Omental fat pad (tissue), 4 donors: ENCODE data around the gene ZNF367. TPM values are rescaled to one million over a fixed set of nuclear protein-coding genes. Genes with fewer than 3 reads are reported as not detected.

ENCODE experiments used
- ATAC-seq: fragments of 150-250 bp; one replicate; pipeline ENCODE4 v1.9.1; 2016; ENCODE audit warnings: mild to moderate bottlenecking, moderate library complexity; ENCODE audit not compliant: low FRiP score
- DNase-seq: peaks from one replicate; pipeline ENCODE4 v3.0.0-alpha.2; 2019; ENCODE audit warnings: low spot score
- total RNA-seq, 4 donors: library from RNA; depleted of rRNA; stranded (reverse); fragments of >200 nt; gene quantifications; one replicate each; pipeline ENCODE4 v1.1.0, GENCODE V29; 2016
- TF ChIP-seq, protein P1 (sequence below), 3 donors: fragments of 450-650 bp; IDR thresholded peaks; one replicate each; pipeline ENCODE4 v1.5.1; 2016 to 2017; ENCODE audit warnings: antibody characterized with exemption in 3 of 3, mild to moderate bottlenecking in 3 of 3, moderate library complexity in 2 of 3

Gene ZNF367
- total RNA-seq, 4 donors from 2014 or later, result 0.50 to 2.7 (median 1.9) TPM

DNA sequence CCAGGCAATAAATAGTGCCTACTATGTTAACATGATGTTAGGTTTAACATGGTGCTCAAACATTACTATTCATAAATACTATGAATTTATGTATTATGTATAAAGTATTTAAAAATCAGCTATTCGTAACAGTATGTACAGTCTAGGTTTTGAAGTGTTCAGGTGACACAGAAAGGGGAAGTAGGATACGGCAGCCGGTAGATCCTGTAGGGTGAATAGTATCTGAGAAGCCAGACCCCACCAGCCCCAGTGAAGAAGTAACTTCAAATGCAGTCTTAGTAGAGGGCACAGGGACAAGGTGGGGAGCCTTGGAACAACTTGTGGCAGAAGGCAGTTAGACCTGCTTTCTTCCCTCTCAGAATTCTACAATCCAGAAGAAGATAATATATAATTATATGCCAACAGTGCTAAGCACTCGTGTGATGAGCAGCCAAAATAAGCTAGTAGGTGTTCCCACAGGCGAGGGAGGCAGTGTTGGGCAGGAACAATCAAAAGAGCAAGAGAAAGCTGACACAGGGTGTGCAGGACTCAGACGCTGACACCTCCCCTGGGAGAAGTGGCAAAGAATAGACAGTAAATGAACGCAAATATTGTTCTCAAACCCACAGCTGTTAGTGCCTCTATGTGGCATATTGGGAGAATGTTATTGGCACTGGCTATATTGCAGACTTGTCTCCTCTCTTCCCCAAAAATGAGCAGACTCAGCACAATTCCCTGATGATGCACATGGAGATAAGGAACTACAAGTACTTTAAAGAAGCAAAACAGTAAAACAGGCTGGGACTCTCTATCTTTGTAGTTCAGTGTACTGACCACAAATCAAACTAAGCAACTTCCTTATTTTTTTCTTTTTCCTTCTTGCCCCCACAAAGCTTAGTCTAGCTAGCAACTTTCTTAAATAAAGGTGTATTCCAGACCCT, 4.6 kb downstream of the ZNF367 start:
- no peak for DNase-seq
- TF ChIP-seq, protein P1, sequence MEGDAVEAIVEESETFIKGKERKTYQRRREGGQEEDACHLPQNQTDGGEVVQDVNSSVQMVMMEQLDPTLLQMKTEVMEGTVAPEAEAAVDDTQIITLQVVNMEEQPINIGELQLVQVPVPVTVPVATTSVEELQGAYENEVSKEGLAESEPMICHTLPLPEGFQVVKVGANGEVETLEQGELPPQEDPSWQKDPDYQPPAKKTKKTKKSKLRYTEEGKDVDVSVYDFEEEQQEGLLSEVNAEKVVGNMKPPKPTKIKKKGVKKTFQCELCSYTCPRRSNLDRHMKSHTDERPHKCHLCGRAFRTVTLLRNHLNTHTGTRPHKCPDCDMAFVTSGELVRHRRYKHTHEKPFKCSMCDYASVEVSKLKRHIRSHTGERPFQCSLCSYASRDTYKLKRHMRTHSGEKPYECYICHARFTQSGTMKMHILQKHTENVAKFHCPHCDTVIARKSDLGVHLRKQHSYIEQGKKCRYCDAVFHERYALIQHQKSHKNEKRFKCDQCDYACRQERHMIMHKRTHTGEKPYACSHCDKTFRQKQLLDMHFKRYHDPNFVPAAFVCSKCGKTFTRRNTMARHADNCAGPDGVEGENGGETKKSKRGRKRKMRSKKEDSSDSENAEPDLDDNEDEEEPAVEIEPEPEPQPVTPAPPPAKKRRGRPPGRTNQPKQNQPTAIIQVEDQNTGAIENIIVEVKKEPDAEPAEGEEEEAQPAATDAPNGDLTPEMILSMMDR (IDR thresholded peaks at IDR 0.05), result no peak
- ATAC-seq, result no peak

DNA sequence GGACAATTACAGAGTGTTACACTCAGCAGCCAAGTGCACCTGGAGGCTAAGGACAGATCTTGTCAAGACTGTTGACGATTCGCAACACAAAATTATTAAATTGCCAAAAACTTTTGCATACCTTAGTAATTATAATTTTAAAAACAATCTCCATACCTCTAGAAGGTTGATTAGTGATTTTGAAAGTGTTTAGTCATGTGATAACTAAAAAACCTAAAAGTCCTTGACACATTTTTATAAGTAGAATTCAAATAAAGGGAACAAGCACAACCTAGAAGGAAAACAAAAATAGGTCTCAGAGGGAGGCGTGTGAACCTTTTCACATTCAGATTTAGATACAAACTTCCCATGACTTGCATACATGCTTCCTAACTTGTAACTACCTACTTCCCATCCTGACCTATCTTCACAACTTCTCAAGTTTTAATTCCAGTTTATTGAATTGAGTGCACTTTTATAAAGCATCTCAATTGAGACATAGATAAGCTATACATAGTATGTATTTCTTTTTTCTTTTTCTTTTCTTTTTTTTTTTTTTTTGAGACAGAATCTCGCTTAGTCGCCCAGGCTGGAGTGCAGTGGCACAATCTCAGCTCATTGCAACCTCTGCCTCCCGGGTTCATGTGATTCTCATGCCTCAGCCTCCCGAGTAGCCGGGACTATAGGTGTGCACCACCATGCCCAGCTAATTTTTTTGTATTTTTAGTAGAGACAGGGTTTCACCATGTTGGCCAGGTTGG, 5.8 kb downstream of the ZNF367 start:
- TF ChIP-seq, protein P1 (IDR thresholded peaks at IDR 0.05), result no peak
- ATAC-seq (no peak), DNase-seq (no peak)

DNA sequence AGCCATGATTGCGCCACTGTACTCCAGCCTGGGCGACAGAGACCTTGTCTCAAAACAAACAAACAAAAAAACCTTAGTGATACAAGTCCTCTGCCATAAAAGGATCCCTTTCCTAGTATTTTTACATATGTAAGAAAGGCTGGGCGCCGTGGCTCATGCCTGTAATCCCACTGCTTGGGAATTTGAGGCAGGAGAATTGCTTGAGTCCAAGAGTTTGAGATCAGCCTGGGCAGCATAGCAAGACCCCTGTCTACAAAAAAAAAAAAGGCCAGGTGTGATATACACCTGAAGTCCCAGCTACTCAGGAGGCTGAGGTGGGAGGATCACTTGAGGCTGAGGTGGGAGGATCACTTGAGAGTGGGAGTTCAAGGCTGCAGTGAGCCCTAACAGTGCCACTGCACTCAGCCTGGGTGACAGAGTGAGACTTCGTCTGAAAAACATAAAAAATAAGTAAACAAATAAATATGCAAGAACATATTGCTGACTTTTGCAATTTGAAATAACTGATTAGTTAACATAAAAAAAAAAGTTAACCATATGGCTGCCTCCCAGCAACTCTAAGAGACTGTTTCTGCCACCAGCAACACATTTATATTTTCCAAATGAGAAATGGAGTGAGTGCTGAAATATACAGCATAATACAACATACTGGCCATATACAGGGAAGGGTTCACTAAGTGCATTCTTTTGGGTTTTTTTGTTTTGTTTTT, 6.9 kb downstream of the ZNF367 start:
- DNase-seq, result no peak
- TF ChIP-seq, protein P1 (IDR thresholded peaks at IDR 0.05), result no peak
- ATAC-seq, result no peak

DNA sequence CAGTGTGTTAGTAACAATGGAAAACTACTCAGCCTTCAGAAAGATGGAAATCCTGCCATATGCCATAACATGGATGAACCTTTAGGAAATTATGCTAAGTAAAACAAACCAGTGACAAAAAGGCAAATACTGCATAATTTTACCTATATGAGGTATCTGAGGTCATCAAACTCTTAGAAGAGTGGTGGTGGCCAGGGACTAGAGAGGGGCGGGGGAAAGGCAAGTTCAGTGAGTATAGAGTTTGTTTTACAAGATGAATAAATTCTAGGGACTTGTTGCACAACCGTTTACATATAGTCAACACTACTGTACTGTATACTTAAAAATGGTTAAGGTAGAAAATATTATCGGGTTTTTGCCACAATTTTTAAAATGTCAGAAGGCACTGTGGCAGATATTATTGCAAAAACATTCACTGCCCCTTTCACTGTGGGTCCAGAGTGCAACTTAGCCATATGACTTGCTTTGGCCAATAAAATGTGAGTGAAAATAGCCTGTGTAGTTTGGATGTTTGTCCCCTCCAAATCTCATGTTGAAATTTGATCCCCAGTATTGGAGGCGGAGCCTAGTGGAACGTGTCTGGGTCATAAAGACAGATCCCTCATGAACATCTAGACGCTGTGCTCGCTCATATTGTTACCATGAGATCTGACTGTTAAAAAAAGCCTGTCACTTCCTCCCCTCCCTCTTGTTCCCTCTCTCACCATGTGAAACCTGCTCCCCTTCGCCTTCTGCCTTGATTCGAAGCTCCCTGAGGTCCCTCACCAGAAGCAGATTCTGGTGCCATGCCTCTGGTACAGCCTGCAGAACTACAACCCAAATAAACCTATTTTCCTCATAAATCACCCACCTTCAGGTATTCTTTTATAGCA, 9.5 kb downstream of the ZNF367 start:
- no peak for ATAC-seq
- TF ChIP-seq, protein P1 (IDR thresholded peaks at IDR 0.05), result no peak

DNA sequence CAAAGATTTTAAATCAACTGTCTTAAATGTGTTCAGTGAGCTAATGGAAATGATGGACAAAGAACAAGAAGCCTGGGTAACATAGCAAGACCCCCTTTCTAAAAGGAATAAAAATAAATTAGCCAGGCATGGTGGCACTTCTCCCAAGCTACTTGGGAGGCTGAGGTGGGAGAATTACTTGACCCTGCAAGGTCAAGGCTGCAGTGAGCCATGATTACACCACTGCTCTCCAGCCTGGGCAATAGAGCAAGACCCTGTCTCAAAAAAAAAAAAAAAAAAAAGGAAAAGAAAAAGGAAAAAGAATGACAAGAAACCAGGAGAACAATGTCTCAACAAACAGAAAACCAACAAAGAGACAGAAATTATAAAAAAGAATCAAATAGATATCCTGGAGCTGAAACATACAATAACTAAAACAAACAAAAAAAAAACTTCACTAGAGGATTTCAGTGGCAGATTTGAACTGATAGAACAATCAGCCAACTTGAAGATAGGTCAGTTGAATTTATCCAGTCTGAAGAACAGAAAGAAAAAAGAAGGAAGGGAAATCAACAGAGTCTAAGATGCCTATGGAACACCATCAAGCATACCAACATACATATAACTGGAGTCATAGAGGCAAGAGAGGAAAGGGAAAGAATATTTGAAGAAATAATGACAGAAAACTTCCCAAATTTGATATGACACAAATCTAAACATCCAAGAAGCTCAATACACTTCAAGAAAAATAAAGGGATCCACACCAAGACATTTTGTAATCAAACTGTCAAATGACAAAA, 17.8 kb downstream of the ZNF367 start:
- DNase-seq (no peak), ATAC-seq (no peak)
- TF ChIP-seq, protein P1 (IDR thresholded peaks at IDR 0.05), result no peak

More for the DNA sequence above, 9.5 kb downstream of the ZNF367 start:
- DNase-seq, result no peak

DNA sequence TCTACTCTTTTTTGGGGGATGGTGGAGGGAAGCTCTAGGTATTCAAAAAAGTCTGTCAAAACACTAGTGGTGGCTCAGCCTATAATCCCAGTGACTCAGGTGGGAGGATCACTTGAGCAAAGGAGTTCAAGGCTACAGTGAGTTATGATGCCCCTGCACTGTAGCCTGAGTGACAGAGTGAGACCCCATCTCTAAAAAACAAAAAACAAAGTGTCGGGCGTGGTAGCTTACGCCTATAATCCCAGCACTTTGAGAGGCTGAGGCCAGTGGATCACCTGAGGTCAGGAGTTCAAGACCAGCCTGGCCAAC, 18.9 kb downstream of the ZNF367 start:
- TF ChIP-seq, protein P1 (IDR thresholded peaks at IDR 0.05), result no peak
- DNase-seq (no peak), ATAC-seq (no peak)
